Kidney epithelial cell (primary cell): Measurements from ENCODE around the gene ASIP. TPM values are rescaled to one million over a fixed set of nuclear protein-coding genes. Genes with fewer than 3 reads are reported as not detected.
"Not testable (repeated sequence)": the region's sequence is repeated elsewhere in the genome, so short reads cannot be mapped to it uniquely, and the experiment has no call there.

Source experiments
- DNase-seq: peaks from one replicate; pipeline ENCODE4 v3.0.0-alpha.2; 2010; ENCODE audit warnings: low read depth
- H3K27me3 ChIP-seq: 2 replicates; pipeline ENCODE4 v1.6.0; 2011; ENCODE audit warnings: low read length; ENCODE audit not compliant: control insufficient read depth, insufficient read depth
- H3K36me3 ChIP-seq: 2 replicates; pipeline ENCODE4 v1.5.1; 2011; ENCODE audit warnings: low read length; ENCODE audit not compliant: control insufficient read depth, insufficient read depth
- H3K4me3 ChIP-seq: 2 replicates; pipeline ENCODE4 v1.5.1; 2011; ENCODE audit warnings: low read depth, mild to moderate bottlenecking, control low read depth, low read length
- total RNA-seq: library from RNA; depleted of rRNA; stranded (reverse); fragments of >200 nt; gene quantifications from 2 replicates; pipeline ENCODE4 v1.2.3, GENCODE V29; 2015
- TF ChIP-seq, protein P1 (sequence below): IDR thresholded peaks from 2 replicates; pipeline ENCODE4 v1.5.1; 2011; ENCODE audit warnings: mild to moderate bottlenecking, moderate library complexity, low read length, control low read depth, inconsistent platforms; ENCODE audit not compliant: insufficient read depth, poor library complexity, severe bottlenecking

ASIP gene
- total RNA-seq, 1 donor from 2014 or later, result not detected

- no peaks in the 10 kb centered on the region for H3K36me3 ChIP-seq
These were observed 5.3 kb upstream of the ASIP start for GRCh38 chr20:34235875-34236274.

DNA sequence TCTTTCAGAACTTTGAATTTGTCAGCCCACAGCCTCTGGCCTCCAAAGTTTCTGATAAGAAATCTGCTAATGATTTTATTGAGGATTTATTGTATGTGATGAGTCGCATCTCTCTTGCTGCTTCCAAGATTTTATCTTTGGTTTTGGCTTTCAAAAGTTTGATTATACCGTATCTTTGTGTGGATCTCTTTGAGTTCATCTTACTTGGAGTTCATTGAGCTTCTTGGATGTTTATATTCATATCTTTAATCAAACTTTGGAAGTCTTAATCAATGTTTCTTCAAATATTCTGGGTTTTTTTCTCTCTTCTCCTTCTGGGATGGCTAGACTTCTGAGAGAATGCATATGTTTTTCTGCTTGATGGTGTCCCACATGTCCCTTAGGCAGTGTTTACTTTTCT is 3.3 kb upstream of the ASIP start:
- TF ChIP-seq, protein P1, sequence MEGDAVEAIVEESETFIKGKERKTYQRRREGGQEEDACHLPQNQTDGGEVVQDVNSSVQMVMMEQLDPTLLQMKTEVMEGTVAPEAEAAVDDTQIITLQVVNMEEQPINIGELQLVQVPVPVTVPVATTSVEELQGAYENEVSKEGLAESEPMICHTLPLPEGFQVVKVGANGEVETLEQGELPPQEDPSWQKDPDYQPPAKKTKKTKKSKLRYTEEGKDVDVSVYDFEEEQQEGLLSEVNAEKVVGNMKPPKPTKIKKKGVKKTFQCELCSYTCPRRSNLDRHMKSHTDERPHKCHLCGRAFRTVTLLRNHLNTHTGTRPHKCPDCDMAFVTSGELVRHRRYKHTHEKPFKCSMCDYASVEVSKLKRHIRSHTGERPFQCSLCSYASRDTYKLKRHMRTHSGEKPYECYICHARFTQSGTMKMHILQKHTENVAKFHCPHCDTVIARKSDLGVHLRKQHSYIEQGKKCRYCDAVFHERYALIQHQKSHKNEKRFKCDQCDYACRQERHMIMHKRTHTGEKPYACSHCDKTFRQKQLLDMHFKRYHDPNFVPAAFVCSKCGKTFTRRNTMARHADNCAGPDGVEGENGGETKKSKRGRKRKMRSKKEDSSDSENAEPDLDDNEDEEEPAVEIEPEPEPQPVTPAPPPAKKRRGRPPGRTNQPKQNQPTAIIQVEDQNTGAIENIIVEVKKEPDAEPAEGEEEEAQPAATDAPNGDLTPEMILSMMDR, result no peak
- H3K36me3 ChIP-seq, result no peaks in the 10 kb centered on the region
- no peak for DNase-seq
- H3K27me3 ChIP-seq, result peaks cover 3% of the 10 kb centered on the region
- H3K4me3 ChIP-seq, result no peak overlapping the region

More at GRCh38 chr20:34235875-34236274, 5.3 kb upstream of the ASIP start:
- TF ChIP-seq, protein P1, result no peak
- DNase-seq, result no peak
- Histone ChIP-seq H3K4me3 (no peak overlapping the region), H3K27me3 (peaks cover 3% of the 10 kb centered on the region)

- TF ChIP-seq, protein P1, result no peak
- H3K36me3 ChIP-seq, result no peaks in the 10 kb centered on the region
- H3K27me3 ChIP-seq, result peaks cover 3% of the 10 kb centered on the region
- DNase-seq, result no peak
- no peak overlapping the region for H3K4me3 ChIP-seq
These were observed 1.1 kb upstream of the ASIP start for GRCh38 chr20:34240121-34240520.

DNA sequence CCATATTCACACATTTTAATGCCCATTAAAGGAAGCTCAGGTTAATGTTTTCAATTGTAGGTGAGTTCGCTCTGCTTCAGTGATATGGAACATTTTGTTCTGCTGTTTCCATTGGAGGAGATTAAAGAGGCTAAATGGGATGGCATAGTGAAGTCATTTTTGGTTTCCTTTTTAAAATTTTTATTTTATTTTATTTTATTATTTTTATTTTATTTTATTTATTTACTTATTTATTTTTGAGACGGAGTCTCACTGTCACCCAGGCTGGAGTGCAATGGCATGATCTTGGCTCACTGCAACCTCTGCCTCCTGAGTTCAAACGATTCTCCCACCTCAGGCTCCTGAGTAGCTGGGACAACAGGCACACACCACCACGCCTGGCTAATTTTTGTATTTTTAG is 792 bp downstream of the ASIP start:
- not testable (repeated sequence) for H3K4me3 ChIP-seq, H3K27me3 ChIP-seq, H3K36me3 ChIP-seq, DNase-seq

- TF ChIP-seq, protein P1, result no peak
- Histone ChIP-seq H3K36me3 (no peaks in the 10 kb centered on the region), H3K27me3 (peaks cover 3% of the 10 kb centered on the region)
These were observed 1.7 kb downstream of the ASIP start for GRCh38 chr20:34242879-34243278.

GRCh38 chr20:34243377-34243776 is 2.2 kb downstream of the ASIP start:
- TF ChIP-seq, protein P1, result no peak

More at GRCh38 chr20:34242879-34243278, 1.7 kb downstream of the ASIP start:
- DNase-seq, result no peak
- no peak overlapping the region for H3K4me3 ChIP-seq

More at GRCh38 chr20:34243377-34243776, 2.2 kb downstream of the ASIP start:
- Histone ChIP-seq H3K27me3 (peaks cover 3% of the 10 kb centered on the region), H3K4me3 (no peak overlapping the region), H3K36me3 (no peaks in the 10 kb centered on the region)
- no peak for DNase-seq
